Neural progenitor cell (in vitro differentiated cells): ENCODE data around the gene BRD3OS. TPM values are rescaled to one million over a fixed set of nuclear protein-coding genes. Genes with fewer than 3 reads are reported as not detected.

Experiments used
- DNase-seq: peaks from one replicate; pipeline ENCODE4 v3.0.0-alpha.2; 2016; ENCODE audit warnings: low spot score
- H2AFZ ChIP-seq: fragments of 200-600 bp; sonication (generic); replicated peaks from 2 replicates; pipeline ENCODE4 v1.6.1; 2016; ENCODE audit warnings: antibody characterized with exemption
- H3F3A ChIP-seq: fragments of 200-600 bp; sonication (generic); 2 replicates; pipeline ENCODE4 v1.6.1; 2016; ENCODE audit warnings: antibody characterized with exemption, low read depth
- H3K27ac ChIP-seq: fragments of 200-600 bp; sonication (generic); 2 replicates; pipeline ENCODE4 v1.5.1; 2016; ENCODE audit warnings: mild to moderate bottlenecking
- H3K27me3 ChIP-seq: fragments of 200-600 bp; sonication (generic); 2 replicates; pipeline ENCODE4 v1.6.1; 2016; ENCODE audit warnings: mild to moderate bottlenecking, moderate library complexity
- H3K36me3 ChIP-seq: fragments of 200-600 bp; sonication (generic); 2 replicates; pipeline ENCODE4 v1.5.1; 2016
- H3K4me1 ChIP-seq: fragments of 200-600 bp; sonication (generic); 2 replicates; pipeline ENCODE4 v1.6.1; 2016; ENCODE audit warnings: mixed run types
- H3K4me2 ChIP-seq: fragments of 200-600 bp; sonication (generic); 2 replicates; pipeline ENCODE4 v1.6.1; 2016
- H3K4me3 ChIP-seq: fragments of 200-600 bp; sonication (generic); 2 replicates; pipeline ENCODE4 v1.5.1; 2016
- H3K79me2 ChIP-seq: fragments of 200-600 bp; sonication (generic); 2 replicates; pipeline ENCODE4 v1.6.1; 2016; ENCODE audit warnings: low read depth
- H3K9ac ChIP-seq: fragments of 200-600 bp; sonication (generic); 2 replicates; pipeline ENCODE4 v1.6.1; 2016
- H3K9me3 ChIP-seq: fragments of 200-600 bp; sonication (generic); 2 replicates; pipeline ENCODE4 v1.5.1; 2016; ENCODE audit warnings: low read depth
- H4K20me1 ChIP-seq: fragments of 200-600 bp; sonication (generic); 2 replicates; pipeline ENCODE4 v1.6.1; 2016; ENCODE audit warnings: low read depth
- H3K27ac Mint-ChIP-seq: 3 replicates; pipeline ENCODE4 v1.8.0; 2021; ENCODE audit warnings: mixed read lengths
- H3K27me3 Mint-ChIP-seq: 2 replicates; pipeline ENCODE4 v1.8.0; 2022; ENCODE audit warnings: low read depth, mild to moderate bottlenecking, inconsistent platforms, moderate library complexity, mixed read lengths; ENCODE audit not compliant: insufficient read depth
- H3K36me3 Mint-ChIP-seq: 3 replicates; pipeline ENCODE4 v1.8.0; 2021; ENCODE audit warnings: mixed read lengths
- H3K4me1 Mint-ChIP-seq: 3 replicates; pipeline ENCODE4 v1.8.0; 2021; ENCODE audit warnings: mixed read lengths
- H3K4me3 Mint-ChIP-seq: 3 replicates; pipeline ENCODE4 v1.8.0; 2021; ENCODE audit warnings: mild to moderate bottlenecking, moderate library complexity, mixed read lengths
- H3K9me3 Mint-ChIP-seq: 3 replicates; pipeline ENCODE4 v1.8.0; 2020; ENCODE audit warnings: mixed read lengths
- CTCF ChIP-seq: fragments of 200-600 bp; sonication (generic); IDR thresholded peaks from 2 replicates; pipeline ENCODE4 v1.5.1; 2017; ENCODE audit warnings: antibody characterized with exemption, mild to moderate bottlenecking
- EZH2 ChIP-seq: fragments of 200-600 bp; sonication (generic); IDR thresholded peaks from 2 replicates; pipeline ENCODE4 v1.6.1; 2017; ENCODE audit warnings: antibody characterized with exemption, mild to moderate bottlenecking, moderate library complexity
- EZH2phosphoT487 ChIP-seq: fragments of 200-600 bp; sonication (generic); IDR thresholded peaks from 2 replicates; pipeline ENCODE4 v1.6.1; 2017; ENCODE audit warnings: antibody characterized with exemption
- total RNA-seq: library from RNA; depleted of rRNA; stranded (reverse); fragments of >200 nt; gene quantifications from 2 replicates; pipeline ENCODE4 v1.2.3, GENCODE V29; 2015; ENCODE audit warnings: low replicate concordance

The BRD3OS gene
- total RNA-seq, 1 donor from 2014 or later = 19.0 TPM

DNA sequence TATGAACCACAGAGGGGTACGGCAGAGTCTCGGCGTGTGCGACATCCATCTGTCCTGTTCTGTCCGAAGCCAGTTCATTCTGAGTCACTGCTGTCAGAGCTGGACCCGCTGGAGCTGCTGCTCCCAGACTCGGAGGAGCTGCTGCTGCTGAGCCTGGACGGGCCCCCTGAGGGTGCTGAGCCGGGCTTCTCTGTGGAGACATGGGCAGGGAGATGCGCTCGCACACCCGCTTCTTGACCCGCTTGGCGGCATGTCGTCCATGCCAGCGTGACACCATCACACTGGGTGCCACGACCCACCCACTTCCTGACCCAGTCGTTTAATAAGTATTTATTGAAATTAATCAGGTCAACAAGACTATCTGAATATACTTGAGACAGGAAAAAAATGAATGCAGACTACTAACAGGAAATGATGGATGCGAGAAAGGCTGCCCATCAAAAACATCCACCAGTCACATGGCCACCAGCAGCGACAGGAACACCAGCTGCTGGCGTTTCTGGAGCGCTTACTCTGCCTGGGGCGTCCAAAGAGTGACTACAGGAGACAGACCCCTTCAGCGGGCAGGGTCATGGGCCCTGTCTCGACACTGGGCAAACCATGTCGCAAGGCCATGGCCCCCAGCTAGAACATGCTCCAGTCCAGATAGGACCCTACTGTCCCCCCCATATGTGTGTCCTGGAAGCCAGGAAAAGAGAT is 8.4 kb downstream of the BRD3OS start:
- Mint-ChIP-seq H3K36me3 (peaks cover 28% of the 10 kb centered on the region), H3K4me1 (no peaks in the 10 kb centered on the region), H3K9me3 (peaks cover 3% of the 10 kb centered on the region), H3K4me3 (no peak overlapping the region), H3K27me3 (peaks cover 2% of the 10 kb centered on the region), H3K27ac (no peak overlapping the region)
- Histone ChIP-seq H3K27ac (no peak overlapping the region), H3F3A (peaks cover 13% of the 10 kb centered on the region), H3K4me1 (no peaks in the 10 kb centered on the region), H4K20me1 (peaks cover 18% of the 10 kb centered on the region), H3K79me2 (no peaks in the 10 kb centered on the region), H3K9me3 (no peaks in the 10 kb centered on the region), H3K9ac (no peak overlapping the region), H3K27me3 (no peaks in the 10 kb centered on the region), H3K36me3 (peaks cover 7% of the 10 kb centered on the region), H3K4me2 (no peak overlapping the region), H3K4me3 (no peak overlapping the region), H2AFZ (no peak overlapping the region)
- no peak for DNase-seq
- no peak for TF ChIP-seq EZH2
- TF ChIP-seq EZH2phosphoT487 = no peak
- no peak for TF ChIP-seq CTCF

DNA sequence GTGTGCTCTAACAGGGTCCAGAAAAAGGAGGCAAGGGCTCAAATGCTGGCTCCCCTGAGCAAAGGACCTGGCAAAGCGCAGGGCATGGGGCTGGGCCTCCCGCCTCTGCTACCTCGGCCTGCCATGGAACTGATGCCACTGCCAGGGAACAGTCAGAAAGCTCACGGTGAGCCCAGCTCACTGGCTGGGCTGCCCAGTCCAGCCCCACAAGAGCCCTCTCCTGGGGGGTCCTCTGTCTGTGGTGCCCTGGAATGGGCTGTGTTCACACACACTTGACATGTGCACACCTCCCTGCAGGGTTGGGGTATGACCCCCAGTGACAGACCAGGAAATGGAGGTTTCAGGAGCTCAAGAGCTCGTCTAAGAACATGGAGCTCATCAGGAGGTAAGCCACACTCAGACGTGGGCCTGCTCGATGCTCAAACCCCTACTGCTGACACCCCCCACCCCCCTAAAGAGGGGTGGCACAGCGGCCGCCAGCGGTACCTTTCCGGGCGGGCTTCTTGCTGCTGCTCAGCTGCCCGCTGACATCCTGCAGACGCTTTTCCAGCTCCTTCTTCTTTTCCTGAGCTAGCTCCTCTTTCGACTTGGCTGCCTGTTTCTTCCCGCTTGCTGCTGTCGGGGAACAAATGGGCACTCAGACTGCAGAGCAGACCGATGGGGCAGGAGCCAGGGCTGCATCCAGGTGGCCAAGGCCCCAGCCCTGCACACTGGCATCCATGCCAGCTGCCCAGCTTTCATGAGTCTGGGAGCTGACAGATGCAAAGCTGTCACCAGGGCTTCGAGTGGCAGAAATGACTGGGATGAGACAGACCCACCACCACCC is 9.1 kb downstream of the BRD3OS start:
- no peaks in the 10 kb centered on the region for H3K27me3 ChIP-seq
- Mint-ChIP-seq H3K9me3 (peaks cover 6% of the 10 kb centered on the region), H3K4me3 (no peak overlapping the region), H3K4me1 (no peaks in the 10 kb centered on the region), H3K36me3 (peaks cover 36% of the 10 kb centered on the region), H3K27ac (no peak overlapping the region), H3K27me3 (peaks cover 2% of the 10 kb centered on the region)
- H2AFZ ChIP-seq = no peak overlapping the region
- H4K20me1 ChIP-seq = peaks cover 18% of the 10 kb centered on the region
- H3K36me3 ChIP-seq = peaks cover 10% of the 10 kb centered on the region
- no peak for DNase-seq
- TF ChIP-seq CTCF (no peak), EZH2 (no peak), EZH2phosphoT487 (no peak)
- no peaks in the 10 kb centered on the region for H3K9me3 ChIP-seq
- H3K27ac ChIP-seq = no peak overlapping the region
- no peak overlapping the region for H3K4me2 ChIP-seq
- no peak overlapping the region for H3K9ac ChIP-seq
- H3F3A ChIP-seq = peaks cover 13% of the 10 kb centered on the region
- no peaks in the 10 kb centered on the region for H3K4me1 ChIP-seq
- H3K4me3 ChIP-seq = no peak overlapping the region
- no peaks in the 10 kb centered on the region for H3K79me2 ChIP-seq

GRCh38 chr9:134035041-134036039 is 10.1 kb downstream of the BRD3OS start:
- no peak overlapping the region for H3K27ac Mint-ChIP-seq
- Histone ChIP-seq H2AFZ (no peak overlapping the region), H3K27me3 (no peaks in the 10 kb centered on the region), H3K4me2 (no peak overlapping the region), H3K27ac (no peak overlapping the region), H3K4me3 (no peak overlapping the region), H3K79me2 (no peaks in the 10 kb centered on the region), H3F3A (peaks cover 9% of the 10 kb centered on the region), H3K9me3 (no peaks in the 10 kb centered on the region), H3K36me3 (peaks cover 10% of the 10 kb centered on the region), H3K9ac (no peak overlapping the region), H3K4me1 (no peaks in the 10 kb centered on the region), H4K20me1 (peaks cover 17% of the 10 kb centered on the region)
- no peak for DNase-seq
- H3K4me3 Mint-ChIP-seq = no peak overlapping the region
- no peaks in the 10 kb centered on the region for H3K4me1 Mint-ChIP-seq
- peaks cover 2% of the 10 kb centered on the region for H3K27me3 Mint-ChIP-seq
- peaks cover 43% of the 10 kb centered on the region for H3K36me3 Mint-ChIP-seq
- TF ChIP-seq EZH2 = no peak
- no peak for TF ChIP-seq CTCF
- TF ChIP-seq EZH2phosphoT487 = no peak
- H3K9me3 Mint-ChIP-seq = peaks cover 6% of the 10 kb centered on the region
